Activated CD8-positive, alpha-beta memory T cell treated with anti-CD3 and anti-CD28 coated beads for 24 hours (primary cell): ENCODE data around the gene SLC35E3.
A peak's percentile ranks its signal among the peaks of the same experiment; 100 is the strongest.
"Not testable (repeated sequence)": the region's sequence is repeated elsewhere in the genome, so short reads cannot be mapped to it uniquely, and the experiment has no call there.

Experiments used
- DNase-seq: peaks from one replicate; pipeline ENCODE4 v3.0.0-alpha.2; 2020

Gene SLC35E3

GRCh38 chr12:68796399-68796798 lies 50.4 kb downstream of the SLC35E3 start:
- DNase-seq, result peak; percentile 15

- DNase-seq, result peak; percentile 41
Observed at GRCh38 chr12:68798882-68799234, 52.9 kb downstream of the SLC35E3 start.

- no peak for DNase-seq
Observed at GRCh38 chr12:68800294-68800693, 54.3 kb downstream of the SLC35E3 start.

- not testable (repeated sequence) for DNase-seq
Observed at GRCh38 chr12:68801124-68801523, 55.1 kb downstream of the SLC35E3 start.

GRCh38 chr12:68802372-68802745 lies 56.4 kb downstream of the SLC35E3 start:
- not testable (repeated sequence) for DNase-seq

- not testable (repeated sequence) for DNase-seq
Observed at GRCh38 chr12:68802911-68803651, 57.1 kb downstream of the SLC35E3 start.

GRCh38 chr12:68803948-68804656 lies 58.1 kb downstream of the SLC35E3 start:
- no peak for DNase-seq

GRCh38 chr12:68804657-68805591 lies 58.9 kb downstream of the SLC35E3 start:
- peak; percentile 47 for DNase-seq

GRCh38 chr12:68805592-68806120 lies 59.7 kb downstream of the SLC35E3 start:
- DNase-seq, result no peak

- peak; percentile 44 for DNase-seq
Observed at GRCh38 chr12:68806488-68807237, 60.7 kb downstream of the SLC35E3 start.

GRCh38 chr12:68807274-68807575 lies 61.2 kb downstream of the SLC35E3 start:
- DNase-seq, result not testable (repeated sequence)

- DNase-seq, result peak; percentile 97
Observed at GRCh38 chr12:68807576-68808387, 61.8 kb downstream of the SLC35E3 start, which contains the start of gene MDM2. Gene MDM2 (plus strand): TSS chr12:68808177. CDS start chr12:68808478, 301 bp downstream.

- peak; percentile 84 for DNase-seq
Observed at GRCh38 chr12:68808388-68809189, 62.6 kb downstream of the SLC35E3 start.

- no peak for DNase-seq
Observed at GRCh38 chr12:68809190-68810026, 63.4 kb downstream of the SLC35E3 start.

GRCh38 chr12:68810027-68810389 lies 64.0 kb downstream of the SLC35E3 start:
- DNase-seq, result not testable (repeated sequence)

- DNase-seq, result peak; percentile 21
Observed at GRCh38 chr12:68811573-68811972, 65.6 kb downstream of the SLC35E3 start.

GRCh38 chr12:68812553-68813241 lies 66.7 kb downstream of the SLC35E3 start:
- peak; percentile 9 for DNase-seq

GRCh38 chr12:68813242-68813593 lies 67.2 kb downstream of the SLC35E3 start:
- DNase-seq, result no peak
